Activated T-helper 17 cell treated with anti-CD3 and anti-CD28 coated beads, Interleukin-2, amount 50 U/mL, for 72 hours (primary cell): ENCODE results near the gene RASGRP1. TPM values are rescaled to one million over a fixed set of nuclear protein-coding genes. Genes with fewer than 3 reads are reported as not detected.

Experiments used
- ATAC-seq: fragments of 150-1000 bp; cut with Tn5 transposase; replicated peaks from 2 replicates; pipeline ENCODE4 v1.10.0; 2021; ENCODE audit warnings: mild to moderate bottlenecking, moderate library complexity
- H3K27ac Mint-ChIP-seq: one replicate; pipeline ENCODE4 v1.8.0; 2022; ENCODE audit warnings: mixed read lengths
- H3K27me3 Mint-ChIP-seq: one replicate; pipeline ENCODE4 v1.8.0; 2022; ENCODE audit warnings: mixed read lengths
- H3K36me3 Mint-ChIP-seq: one replicate; pipeline ENCODE4 v1.8.0; 2022; ENCODE audit warnings: low read depth, mild to moderate bottlenecking, mixed read lengths
- H3K4me1 Mint-ChIP-seq: one replicate; pipeline ENCODE4 v1.8.0; 2022; ENCODE audit warnings: mixed read lengths
- H3K4me3 Mint-ChIP-seq: one replicate; pipeline ENCODE4 v1.8.0; 2022; ENCODE audit warnings: mild to moderate bottlenecking, mixed read lengths
- H3K9me3 Mint-ChIP-seq: one replicate; pipeline ENCODE4 v1.8.0; 2022; ENCODE audit warnings: mixed read lengths
- total RNA-seq, 2 donors: library from RNA; stranded (reverse); gene quantifications; one replicate each; pipeline ENCODE4 v1.2.3, GENCODE V29; 2022

The RASGRP1 gene
- 100 to 1,000 TPM; 118 to 164 TPM for total RNA-seq

DNA sequence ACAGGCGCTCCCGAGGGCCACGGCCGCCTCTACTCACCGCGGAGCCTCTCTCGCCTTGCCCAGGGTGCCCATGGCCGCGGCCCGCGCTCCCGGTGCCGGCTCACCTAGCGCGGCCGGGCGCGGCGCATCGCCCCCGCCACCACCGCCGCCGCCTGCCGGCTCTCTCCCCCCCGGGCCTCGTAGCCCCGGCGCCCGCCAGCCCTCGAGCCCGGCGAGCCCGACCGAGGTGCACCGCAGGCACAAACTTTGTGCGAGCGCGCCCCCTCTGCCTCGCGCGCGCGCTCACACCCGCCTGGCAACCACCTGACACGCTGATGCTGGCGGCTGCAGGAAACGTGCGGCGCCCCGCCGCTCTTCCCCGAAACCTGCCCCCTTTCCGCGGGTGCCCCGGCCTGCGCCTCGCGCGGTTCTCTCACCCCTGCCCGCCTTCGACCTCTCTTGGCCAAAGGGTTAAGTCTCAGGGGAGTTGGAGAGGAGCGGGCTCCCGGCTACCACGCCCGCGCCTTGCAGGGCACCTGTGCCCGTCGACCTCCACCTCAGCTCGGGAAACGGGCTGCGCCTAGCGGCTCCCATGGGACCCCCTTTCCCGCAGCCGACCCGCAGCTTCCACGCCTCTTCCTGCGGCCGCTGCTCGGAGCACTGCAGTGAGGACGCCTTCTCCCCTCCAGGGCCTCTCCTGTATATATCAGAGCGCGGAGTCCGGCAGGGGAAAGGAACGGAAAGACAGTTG, at the start of gene RASGRP1:
TSS of gene RASGRP1 (minus strand) at position 258 of the 730 bp plus-strand sequence. CDS start at position 72, 186 bp downstream.
- Mint-ChIP-seq H3K27ac (peak within 1 kb of the TSS; percentile 98), H3K4me1 (peaks cover 13% of the 10 kb centered on the region), H3K36me3 (peaks cover 44% of the 10 kb centered on the region), H3K4me3 (peak within 1 kb of the TSS; percentile 84), H3K9me3 (no peaks in the 10 kb centered on the region), H3K27me3 (no peaks in the 10 kb centered on the region)
- peak; percentile 53 for ATAC-seq

DNA sequence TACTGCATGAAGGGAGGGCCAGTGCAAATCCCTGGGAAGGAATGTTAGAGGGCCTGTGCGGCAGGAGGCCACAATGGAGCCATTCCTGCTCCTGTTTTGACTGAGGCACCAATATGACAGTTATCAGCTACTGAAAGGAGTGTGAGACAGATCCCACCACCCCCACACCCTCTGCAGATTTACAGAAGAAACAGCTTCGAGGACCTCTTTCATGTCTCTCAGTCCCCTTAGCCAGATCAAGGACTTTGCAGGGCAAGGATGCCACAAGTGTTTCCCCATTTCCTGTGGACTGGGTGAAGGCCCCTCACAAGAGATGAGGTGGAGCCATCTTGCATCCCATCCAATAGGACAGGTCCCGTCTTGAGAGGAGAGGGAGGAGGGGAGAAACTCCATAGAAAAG, 48.5 kb upstream of the RASGRP1 start:
- Mint-ChIP-seq H3K27me3 (no peaks in the 10 kb centered on the region), H3K4me3 (peak overlapping the region; percentile 83), H3K27ac (peak overlapping the region; percentile 98)

DNA sequence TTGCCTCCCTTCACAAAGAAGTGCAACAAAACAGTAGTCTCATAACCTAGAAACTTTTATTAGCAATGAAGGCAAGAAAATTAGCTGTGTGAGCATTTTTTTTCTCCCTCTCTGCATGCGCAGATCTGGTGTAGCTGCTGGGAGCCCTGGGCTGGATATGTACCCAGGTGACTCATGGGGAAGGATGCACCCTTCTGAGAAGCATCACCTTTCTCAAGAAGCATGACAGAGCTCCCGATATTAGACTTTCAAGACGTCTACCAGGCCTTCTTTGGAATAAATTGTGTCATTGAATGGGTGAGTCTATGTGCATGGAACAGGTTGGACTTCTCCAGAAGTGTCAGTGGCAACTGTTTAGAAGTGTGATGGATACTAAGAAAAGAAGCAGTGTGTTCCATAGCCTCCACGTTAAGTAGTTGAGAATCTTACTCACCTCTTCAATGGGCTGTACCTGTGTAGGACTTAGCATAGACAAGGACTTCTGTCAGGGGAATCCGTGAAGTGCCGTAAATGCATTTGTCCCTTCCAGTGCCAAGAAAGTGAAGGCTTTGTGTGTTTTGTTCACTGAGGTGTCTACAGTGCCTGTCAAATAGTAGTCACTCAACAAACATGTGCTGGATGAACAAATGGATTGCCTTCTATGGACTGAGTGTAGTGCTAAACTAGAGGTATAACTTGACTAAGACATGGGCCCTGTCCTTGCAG, 47.7 kb upstream of the RASGRP1 start:
- peak overlapping the region; percentile 83 for H3K4me3 Mint-ChIP-seq
- ATAC-seq: peak; percentile 75
- H3K27me3 Mint-ChIP-seq: no peaks in the 10 kb centered on the region
- H3K9me3 Mint-ChIP-seq: peaks cover 3% of the 10 kb centered on the region
- no peaks in the 10 kb centered on the region for H3K36me3 Mint-ChIP-seq
- peak overlapping the region; percentile 98 for H3K27ac Mint-ChIP-seq
- peaks cover 49% of the 10 kb centered on the region for H3K4me1 Mint-ChIP-seq

More for the DNA sequence above, 48.5 kb upstream of the RASGRP1 start:
- Mint-ChIP-seq H3K9me3 (peaks cover 3% of the 10 kb centered on the region), H3K4me1 (peaks cover 54% of the 10 kb centered on the region), H3K36me3 (no peaks in the 10 kb centered on the region)
- ATAC-seq: no peak

DNA sequence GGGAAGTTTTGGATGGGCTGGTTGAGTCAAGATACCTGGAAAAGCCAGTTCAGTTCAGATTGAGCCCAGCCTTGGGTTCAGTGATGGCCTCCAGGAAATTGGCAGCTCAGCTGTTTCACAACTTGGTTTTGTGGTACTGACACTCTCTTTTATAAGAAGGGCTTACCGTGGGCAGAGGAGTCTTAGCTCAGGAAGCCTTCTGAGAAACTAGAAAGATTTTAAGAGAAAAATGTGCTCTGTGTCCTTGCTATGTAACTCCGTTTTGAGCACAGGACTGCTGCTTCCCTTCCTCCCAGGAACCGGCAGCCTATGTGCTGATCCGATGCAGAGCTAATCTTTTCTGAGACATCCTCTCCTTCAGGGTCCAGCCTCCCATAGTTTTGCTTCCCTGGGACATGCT, 46.6 kb upstream of the RASGRP1 start:
- H3K27ac Mint-ChIP-seq: peak overlapping the region; percentile 98
- no peaks in the 10 kb centered on the region for H3K27me3 Mint-ChIP-seq
- peak overlapping the region; percentile 83 for H3K4me3 Mint-ChIP-seq
- H3K9me3 Mint-ChIP-seq: peaks cover 3% of the 10 kb centered on the region
- no peaks in the 10 kb centered on the region for H3K36me3 Mint-ChIP-seq
- ATAC-seq: peak; percentile 63
- peaks cover 53% of the 10 kb centered on the region for H3K4me1 Mint-ChIP-seq

DNA sequence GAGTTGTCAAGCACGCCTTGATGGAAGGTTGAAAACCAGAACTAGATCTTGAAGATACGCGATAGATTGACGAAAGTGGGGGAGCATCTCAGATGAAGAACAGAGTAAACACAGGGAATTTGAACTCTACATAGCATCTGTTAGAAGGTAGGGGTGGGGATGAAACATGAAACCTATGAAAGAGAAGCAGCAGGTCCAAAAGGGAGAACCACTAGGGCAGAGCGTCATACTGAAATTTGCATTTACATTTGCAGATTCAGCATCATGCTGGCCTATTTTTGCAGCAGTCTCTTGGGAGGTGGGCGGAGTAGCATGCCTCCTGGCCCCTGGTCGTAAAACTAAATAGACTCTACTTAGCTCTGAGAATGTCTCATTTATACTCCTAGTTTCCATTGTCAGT, 46.1 kb upstream of the RASGRP1 start:
- Mint-ChIP-seq H3K27ac (peak overlapping the region; percentile 98), H3K9me3 (peaks cover 3% of the 10 kb centered on the region), H3K4me3 (peak overlapping the region; percentile 83), H3K4me1 (peaks cover 58% of the 10 kb centered on the region), H3K36me3 (no peaks in the 10 kb centered on the region), H3K27me3 (no peaks in the 10 kb centered on the region)
- ATAC-seq: peak; percentile 66

DNA sequence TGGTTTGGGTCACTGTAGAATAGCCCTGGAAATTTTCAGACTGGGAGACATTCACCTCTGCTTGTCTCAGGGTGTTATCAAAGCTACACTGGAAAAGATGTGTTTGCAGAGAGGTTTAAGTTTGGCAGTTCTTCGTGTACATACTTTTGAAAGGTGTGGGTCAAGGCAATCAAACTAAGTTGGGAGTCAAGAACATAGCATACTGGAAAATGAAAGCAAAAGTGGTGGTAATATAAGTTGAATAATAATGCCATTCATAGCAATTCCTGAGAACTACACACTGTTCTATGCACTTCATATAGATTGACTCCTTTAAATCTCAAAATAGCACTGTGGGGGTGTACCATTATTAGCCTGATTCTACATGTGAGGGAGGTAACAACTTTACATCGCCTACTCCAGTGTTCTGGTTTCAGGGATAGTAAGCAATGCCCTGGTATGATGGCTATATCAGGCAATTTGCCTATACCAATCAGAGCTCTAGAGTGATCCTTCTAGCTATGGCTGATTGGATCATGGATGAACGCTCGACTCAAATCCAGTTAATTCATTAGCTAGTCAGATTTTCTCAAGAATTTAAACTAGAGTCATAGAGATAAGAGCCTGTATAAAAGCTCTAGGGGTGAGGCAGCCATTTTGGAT, 44.6 kb upstream of the RASGRP1 start:
- ATAC-seq: no peak
- H3K27ac Mint-ChIP-seq: peak overlapping the region; percentile 98
- H3K4me3 Mint-ChIP-seq: peak overlapping the region; percentile 83
- peaks cover 59% of the 10 kb centered on the region for H3K4me1 Mint-ChIP-seq
- H3K27me3 Mint-ChIP-seq: no peaks in the 10 kb centered on the region
- H3K9me3 Mint-ChIP-seq: peaks cover 3% of the 10 kb centered on the region
- H3K36me3 Mint-ChIP-seq: no peaks in the 10 kb centered on the region

DNA sequence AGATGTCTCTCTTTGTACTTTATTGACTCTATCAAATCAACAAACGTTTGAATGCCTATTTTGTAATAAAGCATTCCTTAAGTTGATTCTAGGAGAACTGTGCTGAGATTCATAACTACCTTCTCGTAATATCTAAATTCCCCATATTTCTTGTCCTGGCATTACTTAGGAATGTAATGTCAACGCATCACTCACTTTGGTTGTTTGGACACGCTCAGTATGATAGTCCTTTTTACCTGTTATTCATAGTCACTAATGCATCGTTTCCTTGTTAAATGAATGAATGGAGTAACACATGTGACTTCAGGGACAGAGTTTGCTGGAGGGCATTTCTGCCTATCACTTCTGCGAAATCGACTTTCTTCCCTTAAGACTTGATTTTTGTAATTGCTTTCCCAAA, 44.1 kb upstream of the RASGRP1 start:
- no peak for ATAC-seq
- H3K9me3 Mint-ChIP-seq: peaks cover 3% of the 10 kb centered on the region
- peak overlapping the region; percentile 98 for H3K27ac Mint-ChIP-seq
- H3K36me3 Mint-ChIP-seq: no peaks in the 10 kb centered on the region
- no peaks in the 10 kb centered on the region for H3K27me3 Mint-ChIP-seq
- peaks cover 59% of the 10 kb centered on the region for H3K4me1 Mint-ChIP-seq
- peak overlapping the region; percentile 83 for H3K4me3 Mint-ChIP-seq

DNA sequence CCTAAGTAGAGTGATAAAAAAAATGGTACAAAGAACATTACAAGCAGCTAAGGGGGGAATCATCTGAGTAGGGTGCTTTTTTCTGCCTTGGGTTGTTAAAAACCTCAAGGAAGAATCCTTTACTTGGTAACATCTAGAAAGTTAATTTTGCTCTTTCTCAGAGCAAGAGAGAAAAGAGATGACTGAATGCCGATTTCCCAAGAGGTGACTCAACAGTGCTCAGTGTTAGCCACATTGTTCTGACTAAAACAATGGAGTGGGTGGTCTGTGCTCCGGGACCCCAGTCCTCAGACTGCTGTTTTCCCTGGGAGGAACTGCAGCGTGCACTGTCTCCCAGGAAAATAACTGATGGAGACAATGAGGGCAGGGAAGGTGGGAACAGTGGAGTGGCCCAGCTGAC, 41.1 kb upstream of the RASGRP1 start:
- no peaks in the 10 kb centered on the region for H3K27me3 Mint-ChIP-seq
- H3K36me3 Mint-ChIP-seq: no peaks in the 10 kb centered on the region
- peaks cover 32% of the 10 kb centered on the region for H3K4me1 Mint-ChIP-seq
- peak; percentile 61 for ATAC-seq
- H3K4me3 Mint-ChIP-seq: peak overlapping the region; percentile 44
- H3K27ac Mint-ChIP-seq: peak overlapping the region; percentile 80
- H3K9me3 Mint-ChIP-seq: peaks cover 3% of the 10 kb centered on the region

DNA sequence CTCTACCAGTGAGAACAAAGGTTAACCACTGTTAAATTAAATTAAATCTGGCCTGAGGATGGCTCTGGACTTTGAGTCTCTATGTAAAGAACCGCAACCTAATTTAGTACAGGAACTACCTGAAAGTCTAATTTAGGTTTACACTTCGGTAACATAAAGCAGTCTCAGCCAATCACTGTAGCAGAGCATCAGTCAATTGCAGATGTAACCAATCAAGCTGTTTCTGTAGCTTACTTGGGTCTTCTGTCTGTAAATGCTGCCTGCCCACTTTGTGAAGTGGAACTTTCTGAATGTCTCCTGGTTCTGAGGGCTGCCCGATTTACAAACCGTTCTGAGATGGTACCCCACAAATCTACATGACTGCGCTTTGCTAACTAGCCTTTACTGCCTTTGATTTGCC, 39.1 kb upstream of the RASGRP1 start:
- no peaks in the 10 kb centered on the region for H3K36me3 Mint-ChIP-seq
- H3K4me1 Mint-ChIP-seq: peaks cover 12% of the 10 kb centered on the region
- ATAC-seq: no peak
- H3K27ac Mint-ChIP-seq: no peak overlapping the region
- H3K9me3 Mint-ChIP-seq: no peaks in the 10 kb centered on the region
- no peak overlapping the region for H3K4me3 Mint-ChIP-seq
- no peaks in the 10 kb centered on the region for H3K27me3 Mint-ChIP-seq

DNA sequence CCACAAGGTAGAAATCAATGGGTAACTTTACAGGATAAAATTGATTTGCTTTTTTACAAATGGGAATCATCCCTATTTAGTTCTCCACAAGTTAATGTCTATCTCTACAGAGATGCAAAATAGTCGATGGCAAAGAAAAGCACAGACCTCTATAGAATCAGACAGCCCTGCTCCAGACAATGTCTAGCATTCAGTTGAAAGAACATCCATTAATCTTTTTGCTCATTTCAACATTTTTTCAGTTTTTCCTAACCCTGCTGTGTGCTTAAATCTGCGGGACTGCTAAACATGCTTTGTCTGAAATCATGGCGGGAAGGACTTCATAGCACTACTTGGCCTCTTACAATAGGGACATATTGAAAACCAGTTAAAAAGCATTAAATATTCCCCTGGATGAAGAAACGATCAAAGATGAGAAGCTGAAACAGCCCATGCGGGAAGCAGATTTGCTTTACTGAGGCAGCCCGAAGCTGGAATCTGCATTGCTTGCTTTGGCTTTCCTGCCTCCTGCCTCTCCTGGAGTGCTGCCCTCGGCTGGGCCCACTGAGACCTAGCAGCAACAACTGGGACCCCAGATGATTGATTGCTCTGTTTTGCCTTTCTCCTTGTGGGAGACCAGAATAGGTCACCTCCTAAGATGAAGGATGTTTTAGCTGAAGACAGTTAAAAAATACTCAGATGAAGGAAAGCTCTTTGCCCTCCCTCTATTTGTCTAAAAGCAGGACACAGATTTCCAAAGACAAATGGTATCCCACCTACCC, 38.5 kb upstream of the RASGRP1 start:
- Mint-ChIP-seq H3K36me3 (no peaks in the 10 kb centered on the region), H3K4me3 (no peak overlapping the region), H3K4me1 (peaks cover 10% of the 10 kb centered on the region), H3K9me3 (no peaks in the 10 kb centered on the region), H3K27me3 (no peaks in the 10 kb centered on the region), H3K27ac (no peak overlapping the region)
- ATAC-seq: no peak

DNA sequence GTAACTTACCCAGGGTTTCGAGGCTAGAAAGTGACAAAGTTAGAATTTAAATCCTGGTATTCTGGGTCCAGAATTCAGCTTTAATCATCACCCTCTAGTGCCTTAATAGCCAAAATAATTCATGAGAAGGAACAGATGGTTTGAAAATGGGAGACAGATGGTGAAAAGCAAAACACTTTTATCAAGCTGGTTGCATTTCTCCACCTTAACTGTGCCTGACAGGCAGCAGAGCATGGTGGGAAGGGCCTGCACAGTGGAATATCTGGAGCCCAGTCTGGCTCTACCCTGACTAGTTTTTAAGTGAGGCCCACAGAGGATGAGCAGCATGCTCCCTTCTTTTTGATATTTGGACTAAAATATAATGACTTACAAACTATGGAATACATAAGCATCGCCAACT, 35.6 kb upstream of the RASGRP1 start:
- no peaks in the 10 kb centered on the region for H3K27me3 Mint-ChIP-seq
- H3K4me3 Mint-ChIP-seq: no peak overlapping the region
- ATAC-seq: no peak

DNA sequence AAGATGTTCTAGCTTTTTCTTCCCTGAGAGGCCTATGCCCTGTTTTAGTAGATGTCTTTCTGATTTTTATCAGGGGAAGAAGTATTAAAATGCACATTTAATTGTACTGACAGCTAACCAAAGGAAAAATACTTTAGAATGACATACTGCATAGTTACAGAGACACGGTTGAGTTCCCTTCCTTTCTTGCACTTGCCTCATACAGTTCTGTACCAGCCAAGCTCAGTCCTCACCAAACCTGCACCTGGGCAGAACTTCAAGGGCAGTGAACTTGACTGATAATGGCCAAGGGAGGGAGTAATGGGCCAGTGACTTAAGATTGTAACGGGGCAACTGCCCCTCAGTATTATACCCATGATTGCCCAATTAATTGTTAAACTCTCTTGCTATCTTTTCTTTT, 34.1 kb upstream of the RASGRP1 start:
- no peak for ATAC-seq
- Mint-ChIP-seq H3K9me3 (no peaks in the 10 kb centered on the region), H3K27ac (no peak overlapping the region), H3K36me3 (no peaks in the 10 kb centered on the region), H3K4me1 (no peaks in the 10 kb centered on the region), H3K27me3 (no peaks in the 10 kb centered on the region), H3K4me3 (no peak overlapping the region)

More for the DNA sequence above, 35.6 kb upstream of the RASGRP1 start:
- Mint-ChIP-seq H3K36me3 (no peaks in the 10 kb centered on the region), H3K9me3 (no peaks in the 10 kb centered on the region), H3K4me1 (no peaks in the 10 kb centered on the region), H3K27ac (no peak overlapping the region)

DNA sequence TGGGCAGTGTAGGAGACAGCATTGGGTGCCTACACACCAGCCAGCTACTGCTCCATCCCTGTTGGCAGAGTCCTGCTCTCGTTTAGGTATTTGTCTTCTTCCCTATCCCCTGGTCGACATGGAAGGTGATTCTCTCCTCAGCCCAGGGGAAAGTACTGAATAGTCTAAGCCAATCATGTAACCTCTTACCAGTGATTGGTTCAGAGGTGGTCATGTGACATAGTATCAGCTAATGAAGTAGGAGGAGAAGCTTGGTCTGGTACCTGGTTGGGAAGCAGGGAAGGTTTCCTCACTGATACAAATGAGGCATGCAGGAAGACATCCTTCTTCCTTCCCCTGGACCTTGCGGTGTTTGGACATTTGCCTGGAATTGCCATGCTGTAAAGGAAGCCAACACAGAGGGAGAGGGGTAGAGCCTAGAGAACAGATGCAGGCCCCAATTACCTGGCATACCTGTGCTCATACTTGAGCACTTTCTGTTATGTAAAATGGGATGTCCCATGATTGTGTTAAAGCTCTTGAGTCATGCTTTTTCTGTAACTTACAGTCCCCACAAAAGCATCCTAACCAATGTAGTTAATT, 32.7 kb upstream of the RASGRP1 start:
- Mint-ChIP-seq H3K27me3 (no peaks in the 10 kb centered on the region), H3K9me3 (no peaks in the 10 kb centered on the region), H3K4me1 (no peaks in the 10 kb centered on the region), H3K27ac (no peak overlapping the region), H3K4me3 (no peak overlapping the region), H3K36me3 (no peaks in the 10 kb centered on the region)
- ATAC-seq: no peak

DNA sequence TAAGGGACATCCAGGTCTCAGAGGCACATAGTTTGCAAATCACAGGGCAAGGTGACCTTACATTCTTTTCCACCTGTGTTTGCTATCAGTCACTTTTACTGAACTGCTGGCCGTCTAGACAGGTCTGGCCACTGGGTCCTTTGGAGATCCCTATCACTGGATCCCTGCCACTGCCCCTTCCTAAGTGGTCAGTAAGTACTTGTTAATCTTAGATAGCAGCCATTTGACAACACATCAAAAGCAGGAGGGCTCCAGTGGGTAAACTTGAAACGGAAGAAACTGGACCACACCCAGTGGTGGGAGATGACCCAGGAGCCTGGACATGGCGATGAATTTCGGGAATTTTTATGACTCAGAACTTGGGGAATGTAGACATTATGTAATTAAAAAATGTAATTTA, 28.9 kb upstream of the RASGRP1 start:
- no peaks in the 10 kb centered on the region for H3K9me3 Mint-ChIP-seq
- no peak overlapping the region for H3K4me3 Mint-ChIP-seq
- H3K4me1 Mint-ChIP-seq: peaks cover 10% of the 10 kb centered on the region
- no peaks in the 10 kb centered on the region for H3K36me3 Mint-ChIP-seq
- H3K27me3 Mint-ChIP-seq: no peaks in the 10 kb centered on the region
- H3K27ac Mint-ChIP-seq: no peak overlapping the region
- ATAC-seq: no peak
